HL-60 (cell line): Measurements from ENCODE around the gene GRID1.

Experiments
- DNase-seq, 2 experiments: peaks; one replicate each; pipeline ENCODE4 v3.0.0-alpha.2; 2010 to 2020; ENCODE audit warnings: low read depth in 1 of 2, low spot score in 1 of 2
- H3K27ac ChIP-seq: fragments of 250-450 bp; sonication (Bioruptor Pico); replicated peaks from 2 replicates; pipeline ENCODE4 v1.5.1; 2020; ENCODE audit warnings: mild to moderate bottlenecking, moderate library complexity
- H3K27me3 ChIP-seq: fragments of 250-450 bp; sonication (Bioruptor Pico); 2 replicates; pipeline ENCODE4 v1.5.1; 2021; ENCODE audit warnings: mild to moderate bottlenecking, moderate library complexity; ENCODE audit not compliant: insufficient read depth, poor library complexity, severe bottlenecking
- H3K4me3 ChIP-seq: replicated peaks from 2 replicates; pipeline ENCODE4 v1.5.1; 2011; ENCODE audit warnings: mild to moderate bottlenecking, control low read depth, low read length; ENCODE audit not compliant: insufficient read depth
- CTCF ChIP-seq: IDR thresholded peaks from one replicate; pipeline ENCODE4 v1.5.1; 2011; ENCODE audit warnings: low read length, control low read depth, inconsistent platforms; ENCODE audit not compliant: insufficient read depth
- GABPA ChIP-seq: IDR thresholded peaks from 2 replicates; pipeline ENCODE4 v1.6.1; 2012; ENCODE audit warnings: low read depth
- POLR2AphosphoS5 ChIP-seq: IDR thresholded peaks from 2 replicates; pipeline ENCODE4 v1.6.1; 2012; ENCODE audit warnings: low read depth
- REST ChIP-seq: IDR thresholded peaks from 2 replicates; pipeline ENCODE4 v1.6.1; 2012; ENCODE audit warnings: low read depth; ENCODE audit not compliant: insufficient replicate concordance
- SPI1 ChIP-seq: IDR thresholded peaks from 2 replicates; pipeline ENCODE4 v1.6.1; 2012; ENCODE audit warnings: low read depth, mild to moderate bottlenecking, borderline replicate concordance

GRID1 gene

GRCh38 chr10:85617751-85618546 is 748.6 kb downstream of the GRID1 start:
- no peak overlapping the region for H3K4me3 ChIP-seq
- no peaks in the 10 kb centered on the region for H3K27me3 ChIP-seq
- TF ChIP-seq POLR2AphosphoS5 = no peak
- TF ChIP-seq CTCF = no peak
- no peak for TF ChIP-seq GABPA
- no peak for TF ChIP-seq REST
- TF ChIP-seq SPI1 = no peak
- H3K27ac ChIP-seq = no peak overlapping the region
- no peak for DNase-seq

GRCh38 chr10:85615556-85615955 is 751.0 kb downstream of the GRID1 start:
- Histone ChIP-seq H3K27ac (no peak overlapping the region), H3K4me3 (no peak overlapping the region), H3K27me3 (no peaks in the 10 kb centered on the region)
- no peak for DNase-seq
- TF ChIP-seq GABPA = no peak
- TF ChIP-seq POLR2AphosphoS5 = no peak
- TF ChIP-seq REST = no peak

GRCh38 chr10:85614981-85615380 is 751.6 kb downstream of the GRID1 start:
- no peak overlapping the region for H3K27ac ChIP-seq
- no peaks in the 10 kb centered on the region for H3K27me3 ChIP-seq

More at GRCh38 chr10:85614981-85615380, 751.6 kb downstream of the GRID1 start:
- DNase-seq = no peak
- TF ChIP-seq POLR2AphosphoS5 (no peak), REST (no peak), GABPA (no peak), SPI1 (no peak), CTCF (no peak)
- no peak overlapping the region for H3K4me3 ChIP-seq
